GM12878 (cell line): ENCODE data around the gene TMEM140. TPM values are rescaled to one million over a fixed set of nuclear protein-coding genes. Genes with fewer than 3 reads are reported as not detected.
A peak's percentile ranks its signal among the peaks of the same experiment; 100 is the strongest.

Experiments
- ATAC-seq: fragments of 200-7000 bp; cut with Tn5 transposase; 3 replicates; pipeline ENCODE4 v1.9.1; 2020; ENCODE audit warnings: mild to moderate bottlenecking, moderate library complexity
- BruUV-seq: library from RNA; stranded (reverse); fragments of 400-500 nt; replicated peaks from 2 replicates; lab custom pipeline; 2021; lab: Mats Ljungman, UMichigan
- CTCF ChIA-PET: fragments of 300-600 bp; sonication (Branson Sonifier 250); formaldehyde crosslinking; extraction: SDS; loops from one replicate; lab custom pipeline; 2021; ENCODE audit warnings: inconsistent platforms; lab: Yijun Ruan, JAX
- POLR2A ChIA-PET: fragments of 350-600 bp; formaldehyde crosslinking; extraction: SDS; loops from one replicate; lab custom pipeline; 2021; ENCODE audit warnings: inconsistent platforms; lab: Charles Lee
- RAD21 ChIA-PET: fragments of 300-600 bp; sonication (Branson Sonifier 250); formaldehyde crosslinking; loops from one replicate; lab custom pipeline; 2023; ENCODE audit warnings: antibody characterized with exemption; ENCODE audit not compliant: unreplicated experiment; lab: Charles Lee
- SMC1A ChIA-PET: fragments of 300-600 bp; sonication (Branson Sonifier 250); formaldehyde crosslinking; loops from one replicate; lab custom pipeline; 2023; ENCODE audit not compliant: unreplicated experiment, uncharacterized antibody; lab: Charles Lee
- DNase-seq: peaks from one replicate; pipeline ENCODE4 v3.0.0-alpha.2; 2011; ENCODE audit warnings: low read depth, low spot score
- FAIRE-seq: peaks from 3 replicates; lab custom pipeline; 2011; peaks lifted over from hg19 to GRCh38; lab: Jason Lieb, UNC
- H2AFZ ChIP-seq: 2 replicates; pipeline ENCODE4 v1.6.0; 2011; ENCODE audit warnings: low read depth, low read length, control low read depth; ENCODE audit not compliant: control insufficient read depth
- H3K27ac ChIP-seq: 2 replicates; pipeline ENCODE4 v1.5.1; 2011; ENCODE audit warnings: control low read depth; ENCODE audit not compliant: control insufficient read depth, insufficient read depth
- H3K27me3 ChIP-seq, 2 experiments: replicated peaks in 1 of 2; 2 replicates each; pipeline versions ENCODE4 v1.6.0 to v1.6.1; 2011; ENCODE audit warnings: low read length in 1 of 2; ENCODE audit not compliant: control insufficient read depth in 2 of 2, insufficient read depth in 2 of 2
- H3K36me3 ChIP-seq, 2 experiments: 2 replicates each; pipeline ENCODE4 v1.5.1; 2011; ENCODE audit warnings: low read length in 1 of 2; ENCODE audit not compliant: control insufficient read depth in 2 of 2, insufficient read depth in 2 of 2
- H3K4me1 ChIP-seq: 2 replicates; pipeline ENCODE4 v1.6.1; 2011; ENCODE audit warnings: mild to moderate bottlenecking, low read length, moderate library complexity, mixed read lengths; ENCODE audit not compliant: control insufficient read depth, insufficient read depth
- H3K4me2 ChIP-seq: 2 replicates; pipeline ENCODE4 v1.6.0; 2011; ENCODE audit warnings: control low read depth; ENCODE audit not compliant: control insufficient read depth, insufficient read depth
- H3K4me3 ChIP-seq: fragments of 200-600 bp; sonication (generic); 2 replicates; pipeline ENCODE4 v1.5.1; 2016
- H3K79me2 ChIP-seq: 2 replicates; pipeline ENCODE4 v1.6.0; 2011; ENCODE audit warnings: low read length; ENCODE audit not compliant: control insufficient read depth, insufficient read depth
- H3K9ac ChIP-seq: 2 replicates; pipeline ENCODE4 v1.8.0; 2011; ENCODE audit warnings: low read length, control low read depth, mixed read lengths; ENCODE audit not compliant: control insufficient read depth, insufficient read depth
- H3K9me3 ChIP-seq: replicated peaks from 3 replicates; pipeline ENCODE4 v1.5.1; 2011; ENCODE audit warnings: mild to moderate bottlenecking, low read length; ENCODE audit not compliant: control insufficient read depth, insufficient read depth
- H4K20me1 ChIP-seq: 2 replicates; pipeline ENCODE4 v1.6.0; 2011; ENCODE audit not compliant: control insufficient read depth, insufficient read depth
- CHD4 ChIP-seq: fragments of 200-600 bp; sonication (generic); IDR thresholded peaks from 2 replicates; pipeline ENCODE4 v1.6.1; 2016; ENCODE audit warnings: mild to moderate bottlenecking
- E2F4 ChIP-seq: IDR thresholded peaks from 2 replicates; pipeline ENCODE4 v1.6.1; 2012; ENCODE audit warnings: low read depth, low read length, improper control_type of control experiment
- HDAC2 ChIP-seq: fragments of 200-600 bp; sonication (generic); IDR thresholded peaks from 2 replicates; pipeline ENCODE4 v1.6.1; 2017
- HDGF ChIP-seq: fragments of 450-650 bp; IDR thresholded peaks from 2 replicates; pipeline ENCODE4 v1.6.1; 2016; ENCODE audit warnings: antibody characterized with exemption
- KLF5 ChIP-seq: fragments of 450-650 bp; IDR thresholded peaks from 2 replicates; pipeline ENCODE4 v1.6.1; 2014; ENCODE audit warnings: mild to moderate bottlenecking; ENCODE audit not compliant: partially characterized antibody
- MEF2B ChIP-seq: fragments of 450-650 bp; IDR thresholded peaks from 2 replicates; pipeline ENCODE4 v1.6.1; 2018; ENCODE audit warnings: mild to moderate bottlenecking, moderate library complexity; ENCODE audit not compliant: partially characterized antibody, poor library complexity, severe bottlenecking
- POLR2A ChIP-seq: IDR thresholded peaks from 2 replicates; pipeline ENCODE4 v1.6.1; 2011; ENCODE audit warnings: low read depth, mild to moderate bottlenecking, low read length
- PRDM15 ChIP-seq: fragments of 450-650 bp; formaldehyde crosslinking; IDR thresholded peaks from 2 replicates; pipeline ENCODE4 v1.4.0; 2020; ENCODE audit warnings: mild to moderate bottlenecking, moderate library complexity
- ZSCAN29 ChIP-seq: fragments of 450-650 bp; IDR thresholded peaks from 2 replicates; pipeline ENCODE4 v1.6.1; 2017; ENCODE audit warnings: mild to moderate bottlenecking, moderate library complexity
- WGBS: methylation state at CpG from one replicate; pipeline ENCODE4 v1.1.6; 2016; ENCODE audit warnings: low lambda C conversion rate; ENCODE audit not compliant: insufficient replicate concordance, insufficient coverage; ENCODE audit errors: missing lambda C conversion rate; 5-methylcytosine and 5-hydroxymethylcytosine counted together
- in situ Hi-C: fragments of 300-500 bp; cut with MboI; formaldehyde crosslinking; loops from 9 replicates; pipeline ENCODE4 v1.14.3; 2018; ENCODE audit warnings: mixed read lengths
- intact Hi-C: fragments of 100-400 bp; cut with micrococcal nuclease; formaldehyde crosslinking; loops from one replicate; pipeline ENCODE4 v1.14.2; 2022; ENCODE audit not compliant: unreplicated experiment
- polyA plus RNA-seq, 11 experiments: library from polyadenylated mRNA; depleted of rRNA in 4 of 11; unstranded in 6 of 11; stranded (reverse) in 5 of 11; fragments of >200 nt; fragmentation: Nextera tagmentation in 4 of 11; fragmentation: Illumina TruSeq in 1 of 11; extraction: Ambion mirVana in 4 of 11; extraction: Trizol in 1 of 11; gene quantifications; 1 replicate in 1 of 11; 2 replicates in 10 of 11; pipeline versions ENCODE4 v1.2.1 to v1.2.3, GENCODE V29; 2011 to 2016; ENCODE audit warnings: inconsistent platforms in 2 of 11, missing spikeins in 2 of 11, low read depth in 1 of 11
- total RNA-seq, 4 experiments: library from RNA; depleted of rRNA in 3 of 4; stranded (reverse); fragments of >200 nt in 3 of 4; fragmentation: Illumina TruSeq in 1 of 4; extraction: Trizol in 1 of 4; gene quantifications; 2 replicates each; pipeline versions ENCODE4 v1.2.1 to v1.2.3, GENCODE V29; 2013 to 2021

Gene TMEM140
- total and polyA plus RNA-seq, 10 of the 15 experiments (the other 5 are each of a cell fraction or from before 2014, with no cell fraction given) = 0.85 to 20.7 (median 3.3) TPM

GRCh38 chr7:135161669-135162068 is 13.8 kb downstream of the TMEM140 start:
- ChIA-PET SMC1A (interaction anchor here (0.7 to 7.0 kb wide), 9 partner anchors 8 to 175 kb away, joined by 3 to 108 read pairs (median 12); partner anchors contain the start of genes AGBL3, CYREN and TMEM140), CTCF (interaction anchor here (1.1 to 4.4 kb wide), 8 partner anchors 10 to 514 kb away, joined by 3 to 28 read pairs (median 8); partner anchors contain the start of genes AGBL3 and TMEM140), RAD21 (interaction anchor here (0.8 to 9.0 kb wide), 8 partner anchors 7 to 175 kb away, joined by 3 to 84 read pairs (median 10); partner anchors contain the start of genes AGBL3 and TMEM140), POLR2A (interaction anchor here (2.2 to 15.9 kb wide), 5 partner anchors 9 to 174 kb away, joined by 6 to 169 read pairs (median 19); partner anchors contain the start of genes AGBL3, CYREN and TMEM140)
- Histone ChIP-seq H3K4me2 (no peak overlapping the region), H3K4me3 (no peak overlapping the region), H3K79me2 (peaks cover 39% of the 10 kb centered on the region), H4K20me1 (no peaks in the 10 kb centered on the region), H3K27me3 (no peaks in the 10 kb centered on the region), H3K9ac (no peak overlapping the region), H2AFZ (no peak overlapping the region), H3K36me3 (peaks cover 29% of the 10 kb centered on the region in 2 experiments), H3K9me3 (peaks cover 20% of the 10 kb centered on the region), H3K27ac (peak overlapping the region; percentile 5; the same call in 1 of the 2 replicates), H3K4me1 (peaks cover 34% of the 10 kb centered on the region)
- FAIRE-seq (no peak), DNase-seq (no peak), ATAC-seq (peak; percentile 11)
- TF ChIP-seq MEF2B = no peak
- TF ChIP-seq PRDM15 = no peak
- no peak for TF ChIP-seq KLF5
- TF ChIP-seq CHD4 = no peak
- 0 out of 2 replicates have a peak, but pooled peaks have one; percentile 28 for TF ChIP-seq HDGF
- no peak for TF ChIP-seq ZSCAN29
- TF ChIP-seq E2F4 = no peak
- TF ChIP-seq HDAC2 = no peak
- peak; percentile 50 for TF ChIP-seq POLR2A
- BruUV-seq = no TSS peak
- in situ Hi-C loops (loop anchor here (10.0 kb wide), 1 partner anchor 517 kb away; the partner anchor contains the start of gene BPGM), intact Hi-C loops (no loop called here)
- 89% methylated on average over 6 of the region's 6 CpGs for WGBS
